ENCODE results near the gene CTRL. TPM values are rescaled to one million over a fixed set of nuclear protein-coding genes. Genes with fewer than 3 reads are reported as not detected.

The CTRL gene
- polyA plus RNA-seq, 1 donor (not counting 4 experiments of a cell fraction or from before 2014, with no cell fraction given) = 0.10 TPM

DNA sequence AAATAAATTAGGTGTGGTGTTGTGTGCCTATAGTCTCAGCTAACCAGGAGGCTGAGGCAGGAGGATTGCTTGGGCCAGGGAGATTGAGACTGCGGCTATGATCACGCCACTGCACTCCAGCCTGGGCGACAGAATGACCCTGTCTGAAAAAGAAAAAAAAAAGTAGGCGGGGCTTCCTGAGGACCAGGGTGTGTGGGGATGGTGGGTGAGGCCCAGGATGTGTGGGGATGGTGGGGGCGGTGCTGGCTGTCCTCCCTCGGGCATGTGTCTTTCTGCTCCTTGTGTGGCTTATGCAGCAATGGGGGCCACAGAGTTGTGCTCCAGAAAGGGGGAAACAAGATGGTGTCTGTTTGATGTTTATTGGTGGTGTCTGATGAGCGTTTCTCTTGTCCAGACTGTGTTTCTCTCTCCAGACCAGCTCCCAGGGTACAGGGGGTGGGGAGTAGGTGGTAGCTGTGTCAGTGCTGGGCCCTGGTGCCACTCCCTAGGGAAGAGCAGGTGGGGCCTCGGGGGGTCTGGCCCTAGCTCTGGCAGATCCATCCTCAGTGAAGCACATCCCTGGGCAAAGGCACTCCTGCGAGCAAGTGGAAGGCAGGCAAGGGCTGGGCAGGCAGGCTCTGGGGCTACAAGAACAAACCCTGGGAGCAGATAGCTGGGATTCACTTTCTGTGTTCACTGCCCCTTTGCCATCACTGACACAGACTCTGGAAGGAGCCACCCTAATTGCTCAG, 10.0 kb upstream of the CTRL start:
- Histone ChIP-seq H2AFZ (ENCODE audit: control insufficient read depth, low read length) (no peak overlapping the region), H3K27ac (ENCODE audit: control insufficient read depth, insufficient read depth, low read length) (no peak overlapping the region), H3K4me3 (ENCODE audit: control insufficient read depth in 2 of 3, extremely low read depth in 1 of 3, insufficient read depth in 2 of 3, low read depth in 1 of 3, low read length in 3 of 3) (no peak overlapping the region), H3K9me1 (ENCODE audit: control insufficient read depth, extremely low read depth, insufficient read depth, low read length) (peaks cover 3% of the 10 kb centered on the region), H3K79me2 (ENCODE audit: control insufficient read depth, insufficient read depth, low read length) (peaks cover 5% of the 10 kb centered on the region), H3K9ac (ENCODE audit: control insufficient read depth, extremely low read depth, insufficient read depth, low read length) (no peak overlapping the region), H4K20me1 (ENCODE audit: control insufficient read depth, extremely low read depth, insufficient read depth, low read length) (peaks cover 3% of the 10 kb centered on the region), H3K4me2 (ENCODE audit: control insufficient read depth, extremely low read depth, insufficient read depth, low read depth, low read length) (no peak overlapping the region), H3K36me3 (ENCODE audit: control insufficient read depth in 2 of 2, extremely low read depth in 1 of 2, insufficient read depth in 2 of 2, low read length in 2 of 2) (peaks cover 44 to 48% of the 10 kb centered on the region in 2 experiments), H3K4me1 (ENCODE audit: control insufficient read depth, extremely low read depth, insufficient read depth, low read length) (peaks cover 7% of the 10 kb centered on the region), H3K27me3 (ENCODE audit: control insufficient read depth, extremely low read depth, insufficient read depth, low read length) (no peaks in the 10 kb centered on the region), H3K9me3 (ENCODE audit: control insufficient read depth, low read depth, low read length) (no peaks in the 10 kb centered on the region)
- DNase-seq (ENCODE audit: low read depth, low spot score) = no peak
- dilution Hi-C loops (cut with MboI; ENCODE audit: extremely low pct_ligation_motif_present, low sequenced_read_pairs) = no loop called here
- no peak for FAIRE-seq
- TF ChIP-seq EZH2 (IDR thresholded peaks at IDR 0.05; ENCODE audit: low read length) = no peak
- TF ChIP-seq, protein P1, sequence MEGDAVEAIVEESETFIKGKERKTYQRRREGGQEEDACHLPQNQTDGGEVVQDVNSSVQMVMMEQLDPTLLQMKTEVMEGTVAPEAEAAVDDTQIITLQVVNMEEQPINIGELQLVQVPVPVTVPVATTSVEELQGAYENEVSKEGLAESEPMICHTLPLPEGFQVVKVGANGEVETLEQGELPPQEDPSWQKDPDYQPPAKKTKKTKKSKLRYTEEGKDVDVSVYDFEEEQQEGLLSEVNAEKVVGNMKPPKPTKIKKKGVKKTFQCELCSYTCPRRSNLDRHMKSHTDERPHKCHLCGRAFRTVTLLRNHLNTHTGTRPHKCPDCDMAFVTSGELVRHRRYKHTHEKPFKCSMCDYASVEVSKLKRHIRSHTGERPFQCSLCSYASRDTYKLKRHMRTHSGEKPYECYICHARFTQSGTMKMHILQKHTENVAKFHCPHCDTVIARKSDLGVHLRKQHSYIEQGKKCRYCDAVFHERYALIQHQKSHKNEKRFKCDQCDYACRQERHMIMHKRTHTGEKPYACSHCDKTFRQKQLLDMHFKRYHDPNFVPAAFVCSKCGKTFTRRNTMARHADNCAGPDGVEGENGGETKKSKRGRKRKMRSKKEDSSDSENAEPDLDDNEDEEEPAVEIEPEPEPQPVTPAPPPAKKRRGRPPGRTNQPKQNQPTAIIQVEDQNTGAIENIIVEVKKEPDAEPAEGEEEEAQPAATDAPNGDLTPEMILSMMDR (optimal IDR thresholded peaks at IDR 0.05 in 1 of 3, IDR thresholded peaks at IDR 0.05 in 1 of 3, conservative IDR thresholded peaks at IDR 0.05 in 1 of 3; ENCODE audit: extremely low read depth in 1 of 3, insufficient read depth in 2 of 3, low read length in 3 of 3) = no peak

GRCh38 chr16:67940446-67941089, 8.9 kb upstream of the CTRL start:
- peaks cover 8% of the 10 kb centered on the region for H3K79me2 ChIP-seq (ENCODE audit: control insufficient read depth, insufficient read depth, low read length)
- dilution Hi-C loops (cut with MboI; ENCODE audit: extremely low pct_ligation_motif_present, low sequenced_read_pairs) = no loop called here
- DNase-seq (ENCODE audit: low read depth, low spot score) = no peak
- no peak overlapping the region for H3K27ac ChIP-seq (ENCODE audit: control insufficient read depth, insufficient read depth, low read length)
- peaks cover 3% of the 10 kb centered on the region for H3K9me1 ChIP-seq (ENCODE audit: control insufficient read depth, extremely low read depth, insufficient read depth, low read length)
- FAIRE-seq = no peak
- peaks cover 33 to 42% of the 10 kb centered on the region in 2 experiments for H3K36me3 ChIP-seq (ENCODE audit: control insufficient read depth in 2 of 2, extremely low read depth in 1 of 2, insufficient read depth in 2 of 2, low read length in 2 of 2)
- H2AFZ ChIP-seq (ENCODE audit: control insufficient read depth, low read length) = no peak overlapping the region
- no peak for TF ChIP-seq EZH2 (IDR thresholded peaks at IDR 0.05; ENCODE audit: low read length)
- TF ChIP-seq, protein P1 (optimal IDR thresholded peaks at IDR 0.05 in 1 of 3, IDR thresholded peaks at IDR 0.05 in 1 of 3, conservative IDR thresholded peaks at IDR 0.05 in 1 of 3; ENCODE audit: extremely low read depth in 1 of 3, insufficient read depth in 2 of 3, low read length in 3 of 3) = no peak
- peaks cover 3% of the 10 kb centered on the region for H4K20me1 ChIP-seq (ENCODE audit: control insufficient read depth, extremely low read depth, insufficient read depth, low read length)
- peaks cover 7% of the 10 kb centered on the region for H3K4me1 ChIP-seq (ENCODE audit: control insufficient read depth, extremely low read depth, insufficient read depth, low read length)
- no peaks in the 10 kb centered on the region for H3K27me3 ChIP-seq (ENCODE audit: control insufficient read depth, extremely low read depth, insufficient read depth, low read length)
- H3K9ac ChIP-seq (ENCODE audit: control insufficient read depth, extremely low read depth, insufficient read depth, low read length) = no peak overlapping the region
- no peak overlapping the region for H3K4me2 ChIP-seq (ENCODE audit: control insufficient read depth, extremely low read depth, insufficient read depth, low read depth, low read length)
- no peaks in the 10 kb centered on the region for H3K9me3 ChIP-seq (ENCODE audit: control insufficient read depth, low read depth, low read length)
- H3K4me3 ChIP-seq (ENCODE audit: control insufficient read depth in 2 of 3, extremely low read depth in 1 of 3, insufficient read depth in 2 of 3, low read depth in 1 of 3, low read length in 3 of 3) = no peak overlapping the region
